Osteoblast (primary cell): ENCODE measurements around the gene SYNGR3. TPM values are rescaled to one million over a fixed set of nuclear protein-coding genes. Genes with fewer than 3 reads are reported as not detected.
"Not testable (repeated sequence)": the region's sequence is repeated elsewhere in the genome, so short reads cannot be mapped to it uniquely, and the experiment has no call there.

ENCODE experiments used
- DNase-seq: peaks from one replicate; pipeline ENCODE4 v3.0.0; 2011; ENCODE audit warnings: low spot score, mixed read lengths; ENCODE audit not compliant: insufficient read length; ENCODE audit errors: missing footprints
- H2AFZ ChIP-seq: 2 replicates; pipeline ENCODE4 v1.6.0; 2011; ENCODE audit warnings: mild to moderate bottlenecking, low read length
- H3K27ac ChIP-seq: 2 replicates; pipeline ENCODE4 v1.5.1; 2011; ENCODE audit warnings: mild to moderate bottlenecking, low read depth, low read length, moderate library complexity
- H3K27me3 ChIP-seq: 2 replicates; pipeline ENCODE4 v1.6.0; 2012; ENCODE audit warnings: mild to moderate bottlenecking, control low read depth, inconsistent platforms, low read length, moderate library complexity; ENCODE audit not compliant: insufficient read depth
- H3K36me3 ChIP-seq: 2 replicates; pipeline ENCODE4 v1.5.1; 2011; ENCODE audit warnings: mild to moderate bottlenecking, low read length, control low read depth, moderate library complexity; ENCODE audit not compliant: insufficient read depth
- H3K4me1 ChIP-seq: 2 replicates; pipeline ENCODE4 v1.5.1; 2011; ENCODE audit warnings: mild to moderate bottlenecking, low read length, control low read depth, moderate library complexity; ENCODE audit not compliant: insufficient read depth
- H3K4me2 ChIP-seq: 2 replicates; pipeline ENCODE4 v1.6.0; 2011; ENCODE audit warnings: mild to moderate bottlenecking, low read length; ENCODE audit not compliant: insufficient read depth
- H3K4me3 ChIP-seq: fragments of 200-600 bp; sonication (generic); 3 replicates; pipeline ENCODE4 v1.5.1; 2012; ENCODE audit warnings: mild to moderate bottlenecking, low read length, inconsistent platforms; ENCODE audit not compliant: insufficient read depth
- H3K79me2 ChIP-seq: 2 replicates; pipeline ENCODE4 v1.6.0; 2012; ENCODE audit warnings: mild to moderate bottlenecking, low read length, control low read depth, inconsistent platforms; ENCODE audit not compliant: insufficient read depth
- H3K9me3 ChIP-seq: 2 replicates; pipeline ENCODE4 v1.5.1; 2011; ENCODE audit warnings: low read depth, low read length, control low read depth
- H4K20me1 ChIP-seq: 2 replicates; pipeline ENCODE4 v1.6.0; 2012; ENCODE audit warnings: mild to moderate bottlenecking, low read length, control low read depth; ENCODE audit not compliant: insufficient read depth
- CTCF ChIP-seq: IDR thresholded peaks from 2 replicates; pipeline ENCODE4 v1.5.1; 2011; ENCODE audit warnings: mild to moderate bottlenecking, low read depth, low read length, moderate library complexity; ENCODE audit errors: extremely low read depth
- total RNA-seq: library from RNA; depleted of rRNA; stranded (reverse); fragments of >200 nt; gene quantifications from 2 replicates; pipeline ENCODE4 v1.2.3, GENCODE V29; 2012

Gene SYNGR3
- total RNA-seq, 1 donor: under 0.01 TPM

- Histone ChIP-seq H3K79me2 (peaks cover 60% of the 10 kb centered on the region), H3K4me2 (no peak overlapping the region), H3K4me3 (no peak overlapping the region), H3K36me3 (peaks cover 28% of the 10 kb centered on the region), H4K20me1 (peaks cover 38% of the 10 kb centered on the region), H3K27me3 (no peaks in the 10 kb centered on the region), H2AFZ (no peak overlapping the region), H3K4me1 (peaks cover 27% of the 10 kb centered on the region), H3K27ac (no peak overlapping the region), H3K9me3 (no peaks in the 10 kb centered on the region)
- TF ChIP-seq CTCF: no peak
- peak; percentile 23 for DNase-seq
Observed at GRCh38 chr16:1961651-1962067, 28.1 kb upstream of the SYNGR3 start.

- H3K4me2 ChIP-seq: peak overlapping the region; percentile 98
- not testable (repeated sequence) for H2AFZ ChIP-seq, H3K27me3 ChIP-seq, H3K9me3 ChIP-seq, H3K27ac ChIP-seq
- peaks cover 67% of the 10 kb centered on the region for H3K79me2 ChIP-seq
- H3K36me3 ChIP-seq: peaks cover 28% of the 10 kb centered on the region
- H3K4me3 ChIP-seq: peak overlapping the region; percentile 91
- peaks cover 38% of the 10 kb centered on the region for H4K20me1 ChIP-seq
- DNase-seq: peak; percentile 45
- peaks cover 27% of the 10 kb centered on the region for H3K4me1 ChIP-seq
Observed at GRCh38 chr16:1962161-1963153, 27.3 kb upstream of the SYNGR3 start.

GRCh38 chr16:1963806-1964505, 25.8 kb upstream of the SYNGR3 start:
- Histone ChIP-seq H3K4me1 (peaks cover 26% of the 10 kb centered on the region), H3K27me3 (no peaks in the 10 kb centered on the region), H3K4me2 (peak overlapping the region; percentile 98), H3K27ac (peak overlapping the region; percentile 93), H2AFZ (no peak overlapping the region), H3K9me3 (no peaks in the 10 kb centered on the region), H3K79me2 (peaks cover 67% of the 10 kb centered on the region), H3K36me3 (peaks cover 28% of the 10 kb centered on the region), H4K20me1 (peaks cover 38% of the 10 kb centered on the region), H3K4me3 (peak overlapping the region; percentile 91)
- DNase-seq: peak; percentile 83
- TF ChIP-seq CTCF: no peak

- peak within 1 kb of the TSS; percentile 93 for H3K27ac ChIP-seq
- H4K20me1 ChIP-seq: peaks cover 38% of the 10 kb centered on the region
- TF ChIP-seq CTCF: no peak
- H2AFZ ChIP-seq: peak within 1 kb of the TSS; percentile 76
- H3K36me3 ChIP-seq: peaks cover 28% of the 10 kb centered on the region
- peaks cover 62% of the 10 kb centered on the region for H3K79me2 ChIP-seq
- H3K4me3 ChIP-seq: peak within 1 kb of the TSS; percentile 91
- H3K27me3 ChIP-seq: no peaks in the 10 kb centered on the region
- no peaks in the 10 kb centered on the region for H3K9me3 ChIP-seq
- peak within 1 kb of the TSS; percentile 98 for H3K4me2 ChIP-seq
- peaks cover 24% of the 10 kb centered on the region for H3K4me1 ChIP-seq
- DNase-seq: peak; percentile 100
Observed at GRCh38 chr16:1964506-1965395, 25.0 kb upstream of the SYNGR3 start, which contains the start of gene RPS2. Gene RPS2 (minus strand): TSS chr16:1964826. CDS start chr16:1964625, 201 bp downstream.
